HepG2 (cell line): Measurements from ENCODE around the gene TIMM23. TPM values are rescaled to one million over a fixed set of nuclear protein-coding genes. Genes with fewer than 3 reads are reported as not detected.

ENCODE experiments used
- ATAC-seq: fragments of 200-7000 bp; cut with Tn5 transposase; 3 replicates; pipeline ENCODE4 v1.9.1; 2020; ENCODE audit warnings: mild to moderate bottlenecking, moderate library complexity
- BruUV-seq: library from RNA; stranded (reverse); fragments of 400-500 nt; replicated peaks from 2 replicates; lab custom pipeline; 2021; lab: Mats Ljungman, UMichigan
- CTCF ChIA-PET: fragments of 300-600 bp; formaldehyde crosslinking; extraction: SDS; loops from one replicate; lab custom pipeline; 2021; ENCODE audit warnings: low total read pairs, inconsistent platforms, low intra/inter-chr PET ratio; lab: Yijun Ruan, JAX
- POLR2A ChIA-PET: fragments of 350-600 bp; sonication (Branson Sonifier 250); formaldehyde crosslinking; loops from one replicate; lab custom pipeline; 2020; ENCODE audit warnings: antibody characterized with exemption, inconsistent platforms; lab: Yijun Ruan, JAX
- DNase-seq: peaks from one replicate; pipeline ENCODE4 v3.0.0-alpha.2; 2015; ENCODE audit warnings: low spot score
- FAIRE-seq: peaks from 3 replicates; lab custom pipeline; 2011; peaks lifted over from hg19 to GRCh38; lab: Jason Lieb, UNC
- H2AFZ ChIP-seq: one replicate; pipeline ENCODE4 v1.6.1; 2011; ENCODE audit warnings: low read length, inconsistent platforms
- H3K27ac ChIP-seq: fragments of 300-600 bp; 3 replicates; pipeline ENCODE4 v1.8.0; 2011; ENCODE audit warnings: mixed run types, mild to moderate bottlenecking, mixed read lengths, low read length, inconsistent platforms; ENCODE audit not compliant: insufficient read depth; ENCODE audit errors: extremely low read length
- H3K27me3 ChIP-seq, 2 experiments: fragments of 200-600 bp in 1 of 2; 2 replicates in 1 of 2; 3 replicates in 1 of 2; pipeline versions ENCODE4 v1.6.0 to v1.8.0; 2011; ENCODE audit warnings: low read length in 2 of 2, mild to moderate bottlenecking in 2 of 2, moderate library complexity in 2 of 2, inconsistent platforms in 1 of 2; ENCODE audit not compliant: insufficient read depth in 2 of 2, control insufficient read depth in 1 of 2
- H3K36me3 ChIP-seq, 2 experiments: fragments of 200-600 bp in 1 of 2; replicated peaks in 1 of 2; 2 replicates in 1 of 2; 3 replicates in 1 of 2; pipeline versions ENCODE4 v1.5.1 to v1.8.0; 2011; ENCODE audit warnings: low read length in 2 of 2, inconsistent platforms in 1 of 2; ENCODE audit not compliant: insufficient read depth in 2 of 2, control insufficient read depth in 1 of 2
- H3K4me1 ChIP-seq: 2 replicates; pipeline ENCODE4 v1.5.1; 2012; ENCODE audit warnings: low read length, inconsistent platforms; ENCODE audit not compliant: insufficient read depth
- H3K4me2 ChIP-seq: 2 replicates; pipeline ENCODE4 v1.6.0; 2011; ENCODE audit warnings: low read depth, low read length, inconsistent platforms
- H3K4me3 ChIP-seq, 3 experiments: fragments of 200-600 bp in 1 of 3; sonication (generic), shearing (Covaris generic) in 1 of 3; replicated peaks in 1 of 3; 2 replicates each; pipeline ENCODE4 v1.5.1; 2011 to 2016; ENCODE audit warnings: low read length in 3 of 3, inconsistent platforms in 2 of 3, low read depth in 2 of 3, mild to moderate bottlenecking in 2 of 3, control low read depth in 1 of 3, mixed read lengths in 1 of 3; ENCODE audit not compliant: insufficient read depth in 1 of 3
- H3K79me2 ChIP-seq: one replicate; pipeline ENCODE4 v1.6.1; 2011; ENCODE audit warnings: low read length, inconsistent platforms; ENCODE audit not compliant: insufficient read depth
- H3K9ac ChIP-seq: 2 replicates; pipeline ENCODE4 v1.6.0; 2011; ENCODE audit warnings: mild to moderate bottlenecking, low read depth, low read length, inconsistent platforms; ENCODE audit not compliant: insufficient read depth
- H3K9me3 ChIP-seq: 2 replicates; pipeline ENCODE4 v1.5.1; 2012; ENCODE audit warnings: mild to moderate bottlenecking, low read length
- H4K20me1 ChIP-seq: 2 replicates; pipeline ENCODE4 v1.6.0; 2011; ENCODE audit warnings: inconsistent platforms, mild to moderate bottlenecking, low read length, moderate library complexity; ENCODE audit not compliant: insufficient read depth
- FLYWCH1 ChIP-seq: sonication (generic); formaldehyde crosslinking; IDR thresholded peaks from 2 replicates; pipeline ENCODE4 v1.8.1; 2023; ENCODE audit warnings: mild to moderate bottlenecking, missing genetic modification reagents
- GZF1 ChIP-seq: sonication (generic); formaldehyde crosslinking; IDR thresholded peaks from 2 replicates; pipeline ENCODE4 v1.5.1; 2020; ENCODE audit warnings: mild to moderate bottlenecking, missing genetic modification reagents
- HCFC1 ChIP-seq: fragments of 150-350 bp; IDR thresholded peaks from 2 replicates; pipeline ENCODE4 v1.6.1; 2014; ENCODE audit warnings: low read depth, low read length
- HNRNPL ChIP-seq: fragments of 200-400 bp; formaldehyde crosslinking; IDR thresholded peaks from 2 replicates; pipeline ENCODE4 v1.6.1; 2017; ENCODE audit warnings: mild to moderate bottlenecking, low read depth, low read length
- POLR2AphosphoS2 ChIP-seq: IDR thresholded peaks from 2 replicates; pipeline ENCODE4 v1.6.1; 2011; ENCODE audit warnings: low read depth, low read length, improper control_type of control experiment
- RFX5 ChIP-seq: IDR thresholded peaks from 2 replicates; pipeline ENCODE4 v1.6.1; 2011; ENCODE audit warnings: low read depth, low read length, improper control_type of control experiment
- TEAD3 ChIP-seq: optimal IDR thresholded peaks from 2 replicates; pipeline ENCODE3; 2016; ENCODE audit warnings: borderline replicate concordance
- ZBTB42 ChIP-seq: sonication (generic); formaldehyde crosslinking; IDR thresholded peaks from 2 replicates; pipeline ENCODE4 v1.5.0; 2020; ENCODE audit warnings: mild to moderate bottlenecking, missing genetic modification reagents
- WGBS: methylation state at CpG from one replicate; pipeline ENCODE4 v1.1.6; 2017; ENCODE audit warnings: low lambda C conversion rate; 5-methylcytosine and 5-hydroxymethylcytosine counted together
- in situ Hi-C: cut with HindIII; loops from 2 replicates; pipeline ENCODE4 v1.10.0; 2017; ENCODE audit warnings: low pct_unique_long_range_greater_than_20kb; ENCODE audit not compliant: extremely low pct_ligation_motif_present
- intact Hi-C: fragments of 100-400 bp; cut with micrococcal nuclease; formaldehyde crosslinking; loops from one replicate; pipeline ENCODE4 v1.10.0; 2022; ENCODE audit not compliant: unreplicated experiment
- polyA plus RNA-seq, 8 experiments: library from polyadenylated mRNA; depleted of rRNA in 3 of 8; stranded (reverse) in 7 of 8; unstranded in 1 of 8; fragments of >200 nt; fragmentation: Illumina TruSeq in 4 of 8; extraction: Trizol in 4 of 8; gene quantifications; 2 replicates each; pipeline versions ENCODE4 v1.2.1 to v1.2.3, GENCODE V29; 2011 to 2016; ENCODE audit warnings: low read depth in 4 of 8, missing spikeins in 1 of 8, mixed read lengths in 1 of 8; ENCODE audit not compliant: insufficient read depth in 1 of 8
- total RNA-seq, 5 experiments: library from RNA; depleted of rRNA; stranded (reverse); fragments of >200 nt; fragmentation: Illumina TruSeq; extraction: Trizol; gene quantifications; 2 replicates each; pipeline ENCODE4 v1.2.3, GENCODE V29; 2016; ENCODE audit warnings: low read depth in 1 of 5
- TF ChIP-seq, protein P1 (sequence below), 2 experiments: sonication (generic) in 1 of 2; formaldehyde crosslinking in 1 of 2; IDR thresholded peaks; 2 replicates each; pipeline versions ENCODE4 v1.4.0 to v1.6.1; 2016 to 2020; ENCODE audit warnings: borderline replicate concordance in 1 of 2, low read depth in 1 of 2, mild to moderate bottlenecking in 1 of 2, missing genetic modification reagents in 1 of 2
- TF ChIP-seq, protein P2 (sequence below): IDR thresholded peaks from 2 replicates; pipeline ENCODE4 v1.6.1; 2012; ENCODE audit warnings: low read length, improper control_type of control experiment

The TIMM23 gene
- total and polyA plus RNA-seq, 2 of the 13 experiments (the other 11 are each of a cell fraction or from before 2014, with no cell fraction given), result 80.2 to 98.6 TPM

DNA sequence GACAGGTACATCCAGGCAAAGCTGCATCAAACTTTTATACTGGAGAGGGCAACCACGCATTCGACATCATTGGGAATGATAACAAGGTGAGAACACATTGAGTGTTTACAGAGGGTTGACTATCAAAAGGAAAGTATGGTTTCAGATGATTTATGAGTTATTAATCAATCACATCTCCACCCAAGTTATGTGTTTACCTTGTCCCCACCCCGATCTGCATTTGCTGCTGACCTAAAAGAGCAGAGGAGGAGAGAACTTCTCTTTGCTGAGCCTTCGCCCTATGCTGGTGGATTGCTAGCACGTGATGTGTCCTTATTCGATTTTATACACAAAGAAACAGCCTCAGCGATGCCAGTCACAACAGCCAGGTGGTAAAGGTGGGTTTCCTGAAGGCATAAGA, 74.0 kb downstream of the TIMM23 start, which contains the start of gene MSMB:
MSMB (minus strand) TSS at position 9 of the 400 bp plus-strand sequence. CDS start 32 bp downstream, outside the sequence.
- ChIA-PET CTCF (no interaction called here), POLR2A (interaction anchor here (1.2 kb wide), 1 partner anchor 14 kb away, joined by 3 read pairs; no protein-coding TSS in a partner anchor)

More for the DNA sequence above, 74.0 kb downstream of the TIMM23 start, which contains the start of gene MSMB:
- FAIRE-seq, result no peak
- no peak for TF ChIP-seq POLR2AphosphoS2
- no peak for TF ChIP-seq GZF1 (CRISPR knock-in tag)
- TF ChIP-seq, protein P1, sequence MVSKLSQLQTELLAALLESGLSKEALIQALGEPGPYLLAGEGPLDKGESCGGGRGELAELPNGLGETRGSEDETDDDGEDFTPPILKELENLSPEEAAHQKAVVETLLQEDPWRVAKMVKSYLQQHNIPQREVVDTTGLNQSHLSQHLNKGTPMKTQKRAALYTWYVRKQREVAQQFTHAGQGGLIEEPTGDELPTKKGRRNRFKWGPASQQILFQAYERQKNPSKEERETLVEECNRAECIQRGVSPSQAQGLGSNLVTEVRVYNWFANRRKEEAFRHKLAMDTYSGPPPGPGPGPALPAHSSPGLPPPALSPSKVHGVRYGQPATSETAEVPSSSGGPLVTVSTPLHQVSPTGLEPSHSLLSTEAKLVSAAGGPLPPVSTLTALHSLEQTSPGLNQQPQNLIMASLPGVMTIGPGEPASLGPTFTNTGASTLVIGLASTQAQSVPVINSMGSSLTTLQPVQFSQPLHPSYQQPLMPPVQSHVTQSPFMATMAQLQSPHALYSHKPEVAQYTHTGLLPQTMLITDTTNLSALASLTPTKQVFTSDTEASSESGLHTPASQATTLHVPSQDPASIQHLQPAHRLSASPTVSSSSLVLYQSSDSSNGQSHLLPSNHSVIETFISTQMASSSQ (IDR thresholded peaks at IDR 0.05; ENCODE audit: low read depth), result no peak
- TF ChIP-seq, protein P1 (CRISPR knock-in tag; IDR thresholded peaks at IDR 0.05; ENCODE audit: borderline replicate concordance), result no peak
- TF ChIP-seq HNRNPL, result no peak
- no peak for TF ChIP-seq TEAD3 (CRISPR knock-in tag)
- TF ChIP-seq, protein P2, sequence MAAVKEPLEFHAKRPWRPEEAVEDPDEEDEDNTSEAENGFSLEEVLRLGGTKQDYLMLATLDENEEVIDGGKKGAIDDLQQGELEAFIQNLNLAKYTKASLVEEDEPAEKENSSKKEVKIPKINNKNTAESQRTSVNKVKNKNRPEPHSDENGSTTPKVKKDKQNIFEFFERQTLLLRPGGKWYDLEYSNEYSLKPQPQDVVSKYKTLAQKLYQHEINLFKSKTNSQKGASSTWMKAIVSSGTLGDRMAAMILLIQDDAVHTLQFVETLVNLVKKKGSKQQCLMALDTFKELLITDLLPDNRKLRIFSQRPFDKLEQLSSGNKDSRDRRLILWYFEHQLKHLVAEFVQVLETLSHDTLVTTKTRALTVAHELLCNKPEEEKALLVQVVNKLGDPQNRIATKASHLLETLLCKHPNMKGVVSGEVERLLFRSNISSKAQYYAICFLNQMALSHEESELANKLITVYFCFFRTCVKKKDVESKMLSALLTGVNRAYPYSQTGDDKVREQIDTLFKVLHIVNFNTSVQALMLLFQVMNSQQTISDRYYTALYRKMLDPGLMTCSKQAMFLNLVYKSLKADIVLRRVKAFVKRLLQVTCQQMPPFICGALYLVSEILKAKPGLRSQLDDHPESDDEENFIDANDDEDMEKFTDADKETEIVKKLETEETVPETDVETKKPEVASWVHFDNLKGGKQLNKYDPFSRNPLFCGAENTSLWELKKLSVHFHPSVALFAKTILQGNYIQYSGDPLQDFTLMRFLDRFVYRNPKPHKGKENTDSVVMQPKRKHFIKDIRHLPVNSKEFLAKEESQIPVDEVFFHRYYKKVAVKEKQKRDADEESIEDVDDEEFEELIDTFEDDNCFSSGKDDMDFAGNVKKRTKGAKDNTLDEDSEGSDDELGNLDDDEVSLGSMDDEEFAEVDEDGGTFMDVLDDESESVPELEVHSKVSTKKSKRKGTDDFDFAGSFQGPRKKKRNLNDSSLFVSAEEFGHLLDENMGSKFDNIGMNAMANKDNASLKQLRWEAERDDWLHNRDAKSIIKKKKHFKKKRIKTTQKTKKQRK, result no peak
- TF ChIP-seq FLYWCH1 (CRISPR knock-in tag), result no peak
- TF ChIP-seq HCFC1, result no peak
- no peak for TF ChIP-seq RFX5
- TF ChIP-seq ZBTB42 (CRISPR knock-in tag), result no peak
- DNase-seq, result no peak
- H3K27me3 ChIP-seq, result no peaks in the 10 kb centered on the region; a peak in 1 of 5 replicates
- H3K79me2 ChIP-seq, result no peaks in the 10 kb centered on the region
- BruUV-seq, result no TSS peak
- peaks cover 40% of the 10 kb centered on the region for H3K4me1 ChIP-seq
- no peaks in the 10 kb centered on the region for H4K20me1 ChIP-seq
- intact Hi-C loops (no loop called here), in situ Hi-C loops (no loop called here)
- H3K27ac ChIP-seq, result no peak within 1 kb of the TSS
- H3K9ac ChIP-seq, result no peak within 1 kb of the TSS
- ATAC-seq, result no peak
- no peaks in the 10 kb centered on the region for H3K36me3 ChIP-seq
- H3K4me2 ChIP-seq, result no peak within 1 kb of the TSS
- 76% methylated on average over 7 of the region's 7 CpGs for WGBS
- no peak within 1 kb of the TSS for H3K4me3 ChIP-seq
- H3K9me3 ChIP-seq, result no peaks in the 10 kb centered on the region
- H2AFZ ChIP-seq, result no peak within 1 kb of the TSS
